ENCODE results near the gene PZP.

- TF ChIP-seq CTCF (IDR thresholded peaks at IDR 0.05) (no peak), EZH2 (IDR thresholded peaks at IDR 0.05; ENCODE audit: borderline replicate concordance, insufficient read depth, low read depth, low read length, poor library complexity, severe bottlenecking) (no peak)
Observed at GRCh38 chr12:9104087-9104486, 104.1 kb downstream of the PZP start.

Data from B cell (primary cell).